A549 (cell line): ENCODE measurements around the gene ATP4A. TPM values are rescaled to one million over a fixed set of nuclear protein-coding genes. Genes with fewer than 3 reads are reported as not detected.
A peak's percentile ranks its signal among the peaks of the same experiment; 100 is the strongest.

Experiments
- ATAC-seq, 2 experiments: fragments of 200-7000 bp in 1 of 2; fragments of >200 bp in 1 of 2; cut with Nextera tagmentation in 1 of 2; cut with Tn5 transposase in 1 of 2; 3 replicates each; pipeline versions ENCODE4 v1.8.0 to v1.9.1; 2018 to 2020; ENCODE audit warnings: mild to moderate bottlenecking in 1 of 2, moderate library complexity in 1 of 2
- CTCF ChIA-PET: fragments of 300-600 bp; sonication (Branson Sonifier 250); formaldehyde crosslinking; extraction: SDS; loops from one replicate; lab custom pipeline; 2021; ENCODE audit warnings: antibody characterized with exemption, inconsistent platforms; lab: Yijun Ruan, JAX
- POLR2A ChIA-PET: fragments of 350-600 bp; formaldehyde crosslinking; extraction: SDS; loops from one replicate; lab custom pipeline; 2021; ENCODE audit warnings: antibody characterized with exemption, inconsistent platforms; lab: Yijun Ruan, JAX
- DNase-seq, 2 experiments: peaks; one replicate each; pipeline versions ENCODE4 v3.0.0 to v3.0.0-alpha.2; 2011 to 2016; ENCODE audit warnings: low read depth in 1 of 2, low spot score in 1 of 2
- FAIRE-seq: peaks from 2 replicates; lab custom pipeline; 2011; peaks lifted over from hg19 to GRCh38; lab: Jason Lieb, UNC
- H3K27ac ChIP-seq, 2 experiments: fragments of >200 bp; sonication (Bioruptor Twin); formaldehyde crosslinking; 3 replicates each; pipeline ENCODE4 v1.5.1; 2016 to 2017
- H3K4me1 ChIP-seq: fragments of >200 bp; sonication (Bioruptor Twin); formaldehyde crosslinking; 3 replicates; pipeline ENCODE4 v1.6.1; 2016
- H3K4me2 ChIP-seq: fragments of >200 bp; sonication (Bioruptor Twin); formaldehyde crosslinking; 3 replicates; pipeline ENCODE4 v1.6.1; 2016
- H3K4me3 ChIP-seq: fragments of >200 bp; sonication (Bioruptor Twin); formaldehyde crosslinking; 3 replicates; pipeline ENCODE4 v1.5.1; 2016
- H3K9me3 ChIP-seq: fragments of >200 bp; sonication (Bioruptor Twin); formaldehyde crosslinking; 3 replicates; pipeline ENCODE4 v1.6.1; 2016
- ATOH8 ChIP-seq: fragments of 250-450 bp; sonication (Bioruptor Pico); IDR thresholded peaks from 2 replicates; pipeline ENCODE4 v1.5.0; 2020; ENCODE audit warnings: low read depth, mild to moderate bottlenecking, moderate library complexity
- CBX8 ChIP-seq: fragments of 200-600 bp; sonication (generic); IDR thresholded peaks from 2 replicates; pipeline ENCODE4 v1.6.1; 2016
- CEBPB ChIP-seq, 2 experiments: fragments of >200 bp in 1 of 2; sonication (Bioruptor Twin) in 1 of 2; formaldehyde crosslinking in 1 of 2; IDR thresholded peaks; 2 replicates each; pipeline ENCODE4 v1.6.1; 2012 to 2016
- CHD4 ChIP-seq: fragments of 200-600 bp; sonication (generic); IDR thresholded peaks from 2 replicates; pipeline ENCODE4 v1.6.1; 2016; ENCODE audit warnings: antibody characterized with exemption, mild to moderate bottlenecking, borderline replicate concordance
- ESRRA ChIP-seq: fragments of 150-350 bp; IDR thresholded peaks from 2 replicates; pipeline ENCODE4 v1.6.1; 2014; ENCODE audit warnings: mild to moderate bottlenecking, low read length, borderline replicate concordance
- FOSL2 ChIP-seq, 2 experiments: fragments of 450-650 bp in 1 of 2; fragments of >200 bp in 1 of 2; sonication (Bioruptor Twin) in 1 of 2; formaldehyde crosslinking; IDR thresholded peaks; 2 replicates each; pipeline versions ENCODE4 v1.5.0 to v1.6.1; 2016 to 2020; ENCODE audit warnings: mild to moderate bottlenecking in 1 of 2, moderate library complexity in 1 of 2
- FOXS1 ChIP-seq: fragments of 250-450 bp; sonication (Bioruptor Pico); IDR thresholded peaks from 2 replicates; pipeline ENCODE4 v1.5.0; 2020; ENCODE audit warnings: mild to moderate bottlenecking, moderate library complexity
- HES2 ChIP-seq: fragments of >200 bp; sonication (Bioruptor Twin); formaldehyde crosslinking; IDR thresholded peaks from 2 replicates; pipeline ENCODE4 v1.6.1; 2016
- HOXA7 ChIP-seq: fragments of 250-450 bp; sonication (Bioruptor Pico); IDR thresholded peaks from 2 replicates; pipeline ENCODE4 v1.5.0; 2020; ENCODE audit warnings: mild to moderate bottlenecking, moderate library complexity
- KDM1A ChIP-seq: fragments of 200-600 bp; sonication (generic); IDR thresholded peaks from 2 replicates; pipeline ENCODE4 v1.6.1; 2016; ENCODE audit warnings: low read depth, mild to moderate bottlenecking
- NR3C1 ChIP-seq: fragments of >200 bp; sonication (Bioruptor Twin); formaldehyde crosslinking; IDR thresholded peaks from 3 replicates; pipeline ENCODE4 v1.6.1; 2017
- PBX3 ChIP-seq: IDR thresholded peaks from 2 replicates; pipeline ENCODE4 v1.6.1; 2012
- POLR2A ChIP-seq: IDR thresholded peaks from 2 replicates; pipeline ENCODE4 v1.6.1; 2012; ENCODE audit warnings: mild to moderate bottlenecking, low read length
- POLR2AphosphoS2 ChIP-seq: conservative IDR thresholded peaks from 2 replicates; pipeline ENCODE4 v1.6.1; 2012; ENCODE audit warnings: low read length, improper control_type of control experiment, inconsistent platforms
- RARB ChIP-seq: fragments of 250-450 bp; sonication (Bioruptor Pico); IDR thresholded peaks from 2 replicates; pipeline ENCODE4 v1.8.0; 2021; ENCODE audit warnings: mild to moderate bottlenecking, moderate library complexity
- RCOR1 ChIP-seq: fragments of 150-350 bp; IDR thresholded peaks from 2 replicates; pipeline ENCODE4 v1.6.1; 2014; ENCODE audit warnings: antibody characterized with exemption, low read length, low read depth
- REST ChIP-seq: fragments of 200-600 bp; sonication (generic); IDR thresholded peaks from 2 replicates; pipeline ENCODE4 v1.6.1; 2016; ENCODE audit warnings: antibody characterized with exemption, mild to moderate bottlenecking, moderate library complexity
- SMC3 ChIP-seq: fragments of >200 bp; sonication (Bioruptor Twin); formaldehyde crosslinking; IDR thresholded peaks from 3 replicates; pipeline ENCODE4 v1.6.1; 2018; ENCODE audit warnings: inconsistent platforms
- WGBS: methylation state at CpG from one replicate; pipeline ENCODE4 v1.1.6; 2017; ENCODE audit errors: missing lambda C conversion rate; 5-methylcytosine and 5-hydroxymethylcytosine counted together
- polyA plus RNA-seq, 4 experiments: library from polyadenylated mRNA; depleted of rRNA in 3 of 4; stranded (reverse); fragments of >200 nt; fragmentation: RNase III in 1 of 4; extraction: RNeasy Plus Mini Kit Qiagen cat#74134 plus additional on column Dnase treatment in 1 of 4; gene quantifications; 2 replicates in 3 of 4; 3 replicates in 1 of 4; pipeline ENCODE4 v1.2.3, GENCODE V29; 2011 to 2017

The ATP4A gene
- polyA plus RNA-seq, 2 of the 4 experiments (the other 2 are of a cell fraction): not detected

GRCh38 chr19:35555301-35556005 lies 8.0 kb downstream of the ATP4A start (continued):
- no peak for TF ChIP-seq REST
- TF ChIP-seq SMC3: peak; percentile 63
- no peak for TF ChIP-seq CBX8
- no peak for TF ChIP-seq KDM1A
- no peak for TF ChIP-seq ATOH8 (CRISPR knock-in tag)

- no peak for DNase-seq
- ATAC-seq: no peak
- Histone ChIP-seq H3K9me3 (no peaks in the 10 kb centered on the region), H3K4me2 (no peak overlapping the region), H3K4me3 (no peak overlapping the region), H3K4me1 (0 out of 3 replicates have a peak, but pooled peaks cover 6% of the 10 kb centered on the region), H3K27ac (no peak overlapping the region)
- CTCF ChIA-PET: interaction anchor here (0.7 to 3.2 kb wide), 3 partner anchors 11 to 58 kb away, joined by 3 to 29 read pairs (median 22); partner anchors contain the start of gene HAUS5
- 44% methylated on average over 5 of the region's 5 CpGs for WGBS
- FAIRE-seq: no peak
- POLR2A ChIA-PET: no interaction called here
- TF ChIP-seq HES2: no peak
- no peak for TF ChIP-seq REST
- no peak for TF ChIP-seq CHD4
- TF ChIP-seq RCOR1: no peak
- no peak for TF ChIP-seq RARB (CRISPR knock-in tag)
- TF ChIP-seq POLR2A: no peak
- no peak for TF ChIP-seq POLR2AphosphoS2
- TF ChIP-seq PBX3: no peak
- TF ChIP-seq FOSL2 (IDR thresholded peaks at IDR 0.05): no peak
- TF ChIP-seq FOSL2 (CRISPR knock-in tag; IDR thresholded peaks at IDR 0.05): no peak
- no peak for TF ChIP-seq HOXA7 (CRISPR knock-in tag)
- no peak for TF ChIP-seq NR3C1
- TF ChIP-seq CEBPB (IDR thresholded peaks at IDR 0.05): no peak
- no peak for TF ChIP-seq ESRRA
- no peak for TF ChIP-seq FOXS1 (CRISPR knock-in tag)
Observed at GRCh38 chr19:35554076-35554475, 9.4 kb downstream of the ATP4A start.
